Dermis blood vessel endothelial cell (primary cell): Measurements from ENCODE around the gene PDE1A. TPM values are rescaled to one million over a fixed set of nuclear protein-coding genes. Genes with fewer than 3 reads are reported as not detected.
A peak's percentile ranks its signal among the peaks of the same experiment; 100 is the strongest.
"Not testable (repeated sequence)": the region's sequence is repeated elsewhere in the genome, so short reads cannot be mapped to it uniquely, and the experiment has no call there.

Source experiments
- DNase-seq: peaks from one replicate; pipeline ENCODE4 v3.0.0; 2010
- total RNA-seq: library from RNA; depleted of rRNA; stranded (reverse); fragments of >200 nt; gene quantifications from 2 replicates; pipeline ENCODE4 v1.2.3, GENCODE V29; 2014

The PDE1A gene
- total RNA-seq, 1 donor from 2014 or later, result 1.4 TPM

- no peak for DNase-seq
Observed at GRCh38 chr2:182406221-182406620, 20.6 kb downstream of the PDE1A start.

- DNase-seq, result peak; percentile 4
Observed at GRCh38 chr2:182404975-182405561, 21.8 kb downstream of the PDE1A start.

- peak; percentile 64 for DNase-seq
Observed at GRCh38 chr2:182404092-182404491, 22.7 kb downstream of the PDE1A start.

- no peak for DNase-seq
Observed at GRCh38 chr2:182393270-182393760, 33.5 kb downstream of the PDE1A start.

- no peak for DNase-seq
Observed at GRCh38 chr2:182391443-182391842, 35.4 kb downstream of the PDE1A start.

- DNase-seq, result not testable (repeated sequence)
Observed at GRCh38 chr2:182386267-182386880, 40.5 kb downstream of the PDE1A start.

- no peak for DNase-seq
Observed at GRCh38 chr2:182384860-182385259, 42.0 kb downstream of the PDE1A start.

GRCh38 chr2:182381225-182381624, 45.6 kb downstream of the PDE1A start:
- DNase-seq, result no peak

- DNase-seq, result peak; percentile 18
Observed at GRCh38 chr2:182379241-182379640, 47.6 kb downstream of the PDE1A start.

- peak; percentile 38 for DNase-seq
Observed at GRCh38 chr2:182378759-182379158, 48.1 kb downstream of the PDE1A start.

- no peak for DNase-seq
Observed at GRCh38 chr2:182377467-182377866, 49.4 kb downstream of the PDE1A start.

- no peak for DNase-seq
Observed at GRCh38 chr2:182375862-182376261, 51.0 kb downstream of the PDE1A start.

GRCh38 chr2:182372661-182373060, 54.2 kb downstream of the PDE1A start:
- peak; percentile 79 for DNase-seq

GRCh38 chr2:182368996-182369395, 57.8 kb downstream of the PDE1A start:
- DNase-seq, result no peak

- no peak for DNase-seq
Observed at GRCh38 chr2:182368446-182368845, 58.4 kb downstream of the PDE1A start.

GRCh38 chr2:182367401-182367800, 59.4 kb downstream of the PDE1A start:
- no peak for DNase-seq

GRCh38 chr2:182366628-182367027, 60.2 kb downstream of the PDE1A start:
- peak; percentile 24 for DNase-seq

GRCh38 chr2:182365855-182366254, 61.0 kb downstream of the PDE1A start:
- DNase-seq, result no peak

GRCh38 chr2:182361477-182361876, 65.4 kb downstream of the PDE1A start:
- no peak for DNase-seq

- no peak for DNase-seq
Observed at GRCh38 chr2:182360663-182361260, 66.1 kb downstream of the PDE1A start.

- no peak for DNase-seq
Observed at GRCh38 chr2:182359990-182360662, 66.7 kb downstream of the PDE1A start.

- no peak for DNase-seq
Observed at GRCh38 chr2:182359027-182359989, 67.5 kb downstream of the PDE1A start.
